ENCODE data around the gene CEP170B.
"Not testable (repeated sequence)": the region's sequence is repeated elsewhere in the genome, so short reads cannot be mapped to it uniquely, and the experiment has no call there.

CEP170B gene

DNA sequence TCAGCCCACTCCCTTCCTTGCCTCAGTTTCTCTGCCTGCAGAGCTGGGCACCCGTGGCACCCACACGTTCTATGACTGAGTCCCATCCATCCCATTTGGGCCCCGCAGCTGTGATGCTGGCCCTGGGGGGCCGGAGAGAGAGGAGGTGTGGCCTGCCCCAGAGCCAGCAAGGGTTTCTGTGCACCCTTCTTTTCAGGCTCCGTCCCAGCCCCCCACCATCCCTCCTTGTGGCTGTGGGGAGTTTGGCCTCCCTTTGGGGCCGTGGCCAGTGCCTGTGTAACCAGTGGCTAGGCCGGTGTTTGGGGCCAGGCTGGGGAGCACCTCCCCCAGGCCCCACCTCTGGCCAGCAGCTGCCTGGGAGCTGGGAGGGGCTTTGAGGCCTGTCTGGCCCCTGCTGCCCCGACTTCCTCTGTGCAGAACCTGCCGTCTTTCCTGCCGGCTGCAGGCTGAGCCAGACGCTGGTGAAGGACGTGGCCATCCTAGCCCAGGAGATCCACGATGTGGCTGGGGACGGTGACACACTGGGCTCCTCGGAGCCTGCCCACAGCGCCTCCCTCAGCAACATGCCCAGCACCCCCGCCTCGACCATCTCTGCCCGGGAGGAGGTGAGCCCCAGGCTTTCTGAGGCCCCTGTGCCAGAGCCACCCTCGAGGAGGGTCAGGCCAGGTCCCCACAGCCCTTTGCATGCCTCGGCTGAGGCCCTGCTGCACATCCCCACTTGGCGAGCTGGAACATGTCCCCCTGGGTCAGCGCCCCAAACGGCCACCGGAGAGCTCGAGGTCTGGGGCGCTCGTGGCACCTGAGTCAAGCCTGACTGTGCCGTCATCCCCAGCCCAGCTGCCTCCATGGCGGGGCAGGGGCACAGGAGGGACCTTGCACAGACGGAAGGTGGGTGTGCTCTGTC is 27.7 kb downstream of the CEP170B start:
- no peak for DNase-seq

- DNase-seq, result no peak
Measured at GRCh38 chr14:104893435-104894207, 28.6 kb downstream of the CEP170B start.

- no peak for DNase-seq
Measured at GRCh38 chr14:104894331-104895206, 29.5 kb downstream of the CEP170B start.

- no peak for DNase-seq
Measured at GRCh38 chr14:104895207-104895785, 30.2 kb downstream of the CEP170B start.

- DNase-seq, result no peak
Measured at GRCh38 chr14:104895786-104896661, 31.0 kb downstream of the CEP170B start.

DNA sequence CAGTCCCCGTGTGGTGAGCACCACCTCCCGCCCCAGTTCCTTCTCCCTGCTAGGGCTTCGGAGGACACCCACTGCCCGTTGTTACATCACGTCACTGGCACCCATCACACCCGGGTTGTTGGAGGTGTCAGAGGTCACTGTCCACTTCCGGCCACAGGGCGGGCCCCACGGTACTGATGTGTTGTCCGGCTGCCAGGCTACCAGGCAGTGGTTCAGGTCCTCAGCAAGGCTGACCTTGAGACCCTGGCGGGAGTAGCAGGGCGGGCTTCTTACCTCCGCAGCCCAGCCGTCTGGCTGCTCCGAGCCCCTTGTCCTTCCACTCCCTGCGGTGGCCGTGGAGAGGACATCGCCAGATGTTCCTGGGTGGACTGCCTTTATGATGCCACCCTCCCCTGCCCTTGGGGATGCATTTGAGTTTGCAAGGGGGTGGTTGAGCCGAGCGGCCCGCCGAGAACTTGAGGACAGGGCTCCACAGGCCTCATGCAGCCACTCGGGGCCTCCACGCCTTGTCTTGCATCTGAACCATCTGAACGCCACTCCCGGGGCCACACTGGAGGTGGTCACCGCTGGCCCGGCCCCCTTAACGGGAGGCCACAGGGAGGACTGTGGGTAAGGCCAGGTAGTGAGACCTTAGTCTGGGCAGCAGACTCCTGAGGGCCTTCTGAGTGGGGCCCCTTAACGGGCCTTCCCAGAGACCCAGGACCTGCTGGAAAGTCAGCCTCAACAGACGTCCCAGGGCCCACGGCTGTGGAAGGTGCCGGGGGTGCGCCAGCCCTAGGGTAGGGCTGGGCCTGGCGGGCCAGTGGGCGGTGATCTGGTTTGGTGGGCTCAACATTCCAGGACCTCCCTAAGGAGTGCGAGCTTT is 32.5 kb downstream of the CEP170B start:
- DNase-seq, result no peak

DNA sequence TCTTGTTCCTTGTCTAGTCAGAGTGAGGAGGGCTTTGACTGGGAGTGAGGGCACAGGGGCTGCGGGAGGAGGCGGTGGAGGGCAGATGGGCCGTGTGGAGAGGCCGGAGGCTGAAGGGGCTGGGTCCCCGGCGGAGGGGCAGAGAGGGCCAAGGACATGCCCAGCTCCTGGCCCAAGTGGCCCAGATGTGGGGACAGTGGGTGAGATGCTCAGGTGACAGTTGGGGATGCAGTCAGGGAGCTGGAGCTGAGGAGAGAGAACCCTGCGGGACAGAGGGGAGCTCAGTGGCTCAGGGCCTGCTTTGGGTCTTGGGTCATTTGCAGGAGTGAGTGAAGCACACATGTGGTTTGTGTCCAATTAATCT is 33.1 kb downstream of the CEP170B start:
- DNase-seq, result no peak

- DNase-seq, result no peak
Measured at GRCh38 chr14:104898870-104899510, 33.9 kb downstream of the CEP170B start.

DNA sequence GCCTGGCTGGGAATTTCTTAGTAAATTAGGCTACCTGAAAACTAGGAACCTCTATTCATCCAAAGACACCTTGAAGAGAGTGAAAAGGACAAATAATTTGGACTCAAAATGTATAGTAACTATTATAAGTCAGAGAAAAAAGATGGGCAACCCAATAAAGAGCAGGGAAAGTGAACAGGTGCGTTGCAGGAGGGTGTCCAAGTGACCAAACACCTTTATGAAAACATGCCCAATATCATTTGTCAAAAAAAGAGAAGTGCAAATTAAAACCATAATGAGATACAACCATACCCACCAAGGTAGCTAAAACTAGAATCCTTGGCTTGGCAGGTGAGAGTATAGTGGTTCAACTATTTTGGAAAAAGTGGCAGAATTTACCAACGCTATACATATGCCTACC is 34.7 kb downstream of the CEP170B start:
- DNase-seq, result no peak

DNA sequence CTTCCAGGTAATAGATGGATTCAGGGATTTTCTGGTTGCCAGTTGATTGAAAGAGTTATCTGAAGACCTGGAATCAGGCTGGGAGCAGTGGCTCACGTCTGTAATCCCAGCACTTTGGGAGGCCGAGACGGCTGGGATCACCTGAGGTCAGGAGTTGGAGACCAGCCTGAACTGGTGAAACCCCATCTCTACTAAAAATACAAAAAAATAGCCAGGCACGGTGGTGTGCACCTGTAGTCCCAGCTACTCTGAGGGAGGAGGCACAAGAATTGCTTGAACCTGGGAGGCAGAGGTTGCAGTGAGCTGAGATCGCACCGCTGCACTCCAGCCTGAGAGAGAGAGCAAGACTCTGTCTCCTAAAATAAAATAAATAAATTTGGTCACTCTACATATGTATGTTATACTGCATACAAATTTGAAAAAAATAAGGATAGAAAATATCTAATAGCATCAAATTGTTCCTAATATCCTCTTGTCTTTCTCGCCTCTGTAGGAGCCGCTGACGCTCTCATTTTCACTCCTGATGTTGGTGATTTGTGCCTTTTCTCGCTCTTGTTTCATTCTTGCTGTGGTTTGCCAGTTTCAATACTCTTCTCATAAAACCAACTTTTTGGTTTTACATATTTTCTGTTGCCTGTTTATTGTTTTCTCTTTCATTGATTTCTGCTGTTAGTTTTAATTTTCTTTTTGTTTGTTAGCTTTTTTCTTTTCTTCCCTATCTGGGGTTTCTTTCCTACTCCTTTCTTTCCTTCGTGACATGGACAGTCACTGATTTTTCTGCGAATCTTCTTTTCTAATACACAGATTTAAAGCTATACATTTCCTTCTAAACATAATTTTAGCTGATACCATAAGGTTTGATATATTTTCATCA is 35.8 kb downstream of the CEP170B start:
- DNase-seq, result no peak

DNA sequence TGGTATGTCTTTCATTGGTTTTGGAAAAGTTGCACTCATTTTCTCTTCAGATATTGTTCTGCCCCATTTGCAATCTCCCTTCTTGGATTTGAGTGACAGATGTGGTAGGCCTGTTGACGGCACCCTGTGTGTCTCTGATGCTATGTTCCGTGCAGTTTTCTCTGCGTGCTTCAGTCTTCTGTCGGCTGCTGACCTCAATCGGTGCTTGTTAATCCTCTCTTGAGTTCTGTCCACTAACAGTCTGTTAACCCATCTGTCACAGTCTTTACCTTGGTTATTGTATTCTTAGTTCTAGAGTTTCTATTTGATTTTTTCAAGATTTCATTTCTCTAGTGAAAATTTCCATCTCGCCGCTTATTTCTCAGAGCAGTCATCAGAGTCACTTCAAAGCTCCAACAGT is 38.9 kb downstream of the CEP170B start:
- no peak for DNase-seq

- not testable (repeated sequence) for DNase-seq
Measured at GRCh38 chr14:104904650-104905578, 39.8 kb downstream of the CEP170B start.

DNA sequence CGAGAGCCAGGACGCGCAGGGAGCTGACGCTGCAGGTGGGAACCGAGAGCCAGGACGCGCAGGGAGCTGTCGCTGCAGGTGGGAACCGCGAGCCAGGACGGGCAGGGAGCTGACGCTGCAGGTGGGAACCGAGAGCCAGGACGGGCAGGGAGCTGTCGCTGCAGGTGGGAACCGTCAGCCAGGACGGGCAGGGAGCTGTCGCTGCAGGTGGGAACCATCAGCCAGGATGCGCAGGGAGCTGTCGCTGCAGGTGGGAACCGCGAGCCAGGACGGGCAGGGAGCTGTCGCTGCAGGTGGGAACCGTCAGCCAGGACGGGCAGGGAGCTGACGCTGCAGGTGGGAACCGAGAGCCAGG is 40.5 kb downstream of the CEP170B start:
- DNase-seq, result not testable (repeated sequence)

GRCh38 chr14:104908303-104908702 is 43.2 kb downstream of the CEP170B start:
- DNase-seq, result no peak

DNA sequence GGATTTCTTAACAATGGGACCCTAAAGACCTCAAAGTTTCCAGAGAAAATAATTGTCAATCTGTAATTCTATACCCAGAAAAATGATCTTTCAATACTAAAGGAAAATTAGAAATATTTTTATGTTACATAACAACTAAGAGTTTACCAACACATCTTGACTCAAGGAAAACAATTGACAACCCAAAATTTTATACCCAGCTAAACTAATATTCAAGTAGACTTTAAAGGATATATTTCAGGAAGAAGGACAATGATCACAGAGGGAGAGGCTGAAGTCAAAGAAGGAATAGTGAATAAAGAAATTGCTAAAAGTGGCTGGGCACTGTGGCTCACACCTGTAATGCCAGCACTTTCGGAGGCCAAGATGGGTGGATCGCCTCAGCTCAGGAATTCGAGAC is 47.0 kb downstream of the CEP170B start:
- DNase-seq, result no peak

- no peak for DNase-seq
Measured at GRCh38 chr14:104913435-104913834, 48.4 kb downstream of the CEP170B start.

DNA sequence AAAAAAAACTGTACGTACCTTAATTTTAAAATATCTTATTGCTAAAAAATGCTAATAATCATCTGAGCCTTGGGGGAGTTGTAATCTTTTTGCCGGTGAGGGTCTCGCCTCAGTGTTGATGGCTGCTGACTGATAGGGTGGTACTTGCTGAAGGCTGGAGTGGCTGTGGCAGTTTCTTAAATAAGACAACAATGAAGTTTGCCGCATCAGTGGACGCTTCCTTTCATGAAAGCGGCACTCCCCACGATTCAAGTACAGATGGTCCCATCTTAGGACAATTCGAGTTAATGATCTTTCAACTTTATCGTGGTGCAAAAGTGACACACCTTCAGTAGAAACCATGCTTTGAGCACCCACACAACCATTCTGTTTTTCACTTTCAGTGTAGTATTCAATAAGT is 52.0 kb downstream of the CEP170B start:
- no peak for DNase-seq

GRCh38 chr14:104917993-104918392 is 52.9 kb downstream of the CEP170B start:
- no peak for DNase-seq
